Measurements from ENCODE around the gene FMNL1. TPM values are rescaled to one million over a fixed set of nuclear protein-coding genes. Genes with fewer than 3 reads are reported as not detected.

Gene FMNL1
- total RNA-seq, 5 donors from 2014 or later (not counting 1 experiment from before 2014, with no cell fraction given) = 362 to 473 (median 457) TPM

DNA sequence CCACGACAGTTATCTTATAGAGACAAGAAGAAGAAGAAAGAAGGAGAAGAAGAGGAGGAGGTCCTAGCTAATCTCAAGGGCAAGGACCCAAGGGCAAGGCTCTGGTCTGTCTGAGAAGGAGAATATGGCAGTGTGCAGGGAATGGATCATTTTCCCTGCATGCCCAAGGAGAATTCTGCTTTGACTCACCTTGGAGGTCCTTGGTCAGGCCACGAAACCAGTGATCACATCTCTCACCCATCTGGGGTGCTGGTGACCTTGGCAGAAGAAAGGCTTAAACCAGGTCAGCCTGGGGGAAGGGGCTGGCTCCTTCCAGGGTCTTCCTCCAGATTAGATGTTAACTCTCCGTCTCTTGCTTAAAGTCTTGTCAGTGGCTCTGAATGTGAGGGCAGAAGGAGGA lies 1.6 kb upstream of the FMNL1 start:
- peaks cover 22 to 52% of the 10 kb centered on the region in 2 experiments for H3K4me1 ChIP-seq (ENCODE audit: control insufficient read depth in 1 of 2, extremely low read depth in 1 of 2, insufficient read depth in 2 of 2, low read length in 2 of 2)
- peaks cover 43 to 53% (median 50%) of the 10 kb centered on the region in 3 donors for H3K4me1 Mint-ChIP-seq
- peak overlapping the region; percentile 77 to 96 for H3K4me3 ChIP-seq (ENCODE audit: control insufficient read depth in 1 of 2, extremely low read depth in 1 of 2, low read length in 1 of 2)
- ATAC-seq (replicated peaks in 1 of 4) (no peak), DNase-seq (no peak)
- no peaks in the 10 kb centered on the region for H3K9me3 ChIP-seq
- peak overlapping the region; percentile 76 to 83 for H3K27ac Mint-ChIP-seq
- H3K36me3 Mint-ChIP-seq = peaks cover 24% of the 10 kb centered on the region
- 33% methylated on average over 2 of the region's 3 CpGs for WGBS (ENCODE audit: insufficient coverage)
- no peaks in the 10 kb centered on the region for H3K27me3 ChIP-seq (replicated peaks in 1 of 2; ENCODE audit: control insufficient read depth in 2 of 2, extremely low read depth in 1 of 2, insufficient read depth in 2 of 2, low read length in 1 of 2)
- CTCF ChIA-PET = interaction anchor here (0.6 to 4.6 kb wide), 12 partner anchors 11 to 165 kb away, joined by 3 to 117 read pairs (median 9); partner anchors contain the start of gene ACBD4 (in 1 of the 2)
- no peaks in the 10 kb centered on the region for H3K9me3 Mint-ChIP-seq
- POLR2A ChIA-PET = no interaction called here
- peak overlapping the region; percentile 76 for H3K27ac ChIP-seq (ENCODE audit: low read length)
- peak overlapping the region; percentile 84 to 88 (median 85) for H3K4me3 Mint-ChIP-seq
- H3K27me3 Mint-ChIP-seq = no peaks in the 10 kb centered on the region
- peaks cover 8 to 30% of the 10 kb centered on the region in 2 donors for H3K36me3 ChIP-seq (ENCODE audit: control insufficient read depth in 2 of 2, extremely low read depth in 1 of 2, insufficient read depth in 1 of 2, low read length in 1 of 2)

GRCh38 chr17:45222014-45222288 lies 266 bp downstream of the FMNL1 start:
- under 1% methylated on average over 38 of the region's 38 CpGs for WGBS (ENCODE audit: insufficient coverage)
- H3K4me3 Mint-ChIP-seq = peak overlapping the region in 1 of 3 donors; percentile 95
- no peaks in the 10 kb centered on the region for H3K9me3 Mint-ChIP-seq

DNA sequence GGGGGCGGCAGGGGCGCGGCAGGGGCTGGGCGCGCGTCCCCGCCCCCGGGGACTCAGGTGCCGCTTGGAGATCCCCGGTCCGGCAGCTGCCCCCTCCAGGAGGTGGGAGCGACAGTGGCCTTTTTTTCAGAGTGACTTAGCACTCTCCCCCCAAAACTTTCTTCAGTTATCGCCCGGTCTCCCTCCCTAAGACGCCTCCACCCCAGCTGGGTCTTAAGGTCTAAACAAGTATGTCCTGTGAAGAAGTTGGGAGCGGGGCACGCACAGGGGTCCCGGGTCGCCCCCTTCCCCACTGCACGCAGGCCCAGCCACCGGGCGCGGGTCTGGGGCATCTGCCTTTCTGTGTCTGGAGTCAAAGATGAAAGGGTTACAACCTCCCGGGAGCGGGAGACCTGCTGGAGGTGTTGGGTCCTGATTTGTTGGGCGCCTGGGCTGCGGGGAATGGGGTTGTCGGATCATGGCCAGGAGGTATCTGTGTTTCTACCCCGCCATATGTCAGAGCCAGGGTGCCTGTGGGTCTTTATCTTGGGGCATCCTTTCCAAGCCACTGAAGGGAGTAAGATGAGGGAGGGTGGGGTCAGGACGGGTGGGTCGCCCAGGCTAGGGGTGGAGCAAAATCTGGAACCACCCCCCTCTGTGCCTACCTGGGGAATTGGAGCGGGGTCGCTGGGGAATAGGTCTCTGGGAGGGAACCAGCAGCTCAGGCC lies 757 bp downstream of the FMNL1 start:
- H3K9me3 Mint-ChIP-seq = no peaks in the 10 kb centered on the region
- peaks cover 25 to 75% of the 10 kb centered on the region in 2 experiments for H3K4me1 ChIP-seq (ENCODE audit: control insufficient read depth in 1 of 2, extremely low read depth in 1 of 2, insufficient read depth in 2 of 2, low read length in 2 of 2)
- WGBS (ENCODE audit: insufficient coverage) = 3% methylated on average over 14 of the region's 33 CpGs
- H3K36me3 Mint-ChIP-seq = peaks cover 13% of the 10 kb centered on the region
- ChIA-PET CTCF (interaction anchor here in 1 of 2 donors (0.6 to 1.5 kb wide), 3 partner anchors 71 to 87 kb away, joined by 3 read pairs; partner anchors contain the start of genes ACBD4 and HEXIM1), POLR2A (interaction anchor here (0.6 kb wide), 3 partner anchors 70 to 88 kb away, joined by 3 to 9 read pairs (median 8); no protein-coding TSS in a partner anchor)
- peaks cover 56 to 76% (median 62%) of the 10 kb centered on the region in 3 donors for H3K4me1 Mint-ChIP-seq
- peak overlapping the region; percentile 100 for H3K27ac ChIP-seq (ENCODE audit: low read length)
- peaks cover 8 to 19% of the 10 kb centered on the region in 2 donors for H3K36me3 ChIP-seq (ENCODE audit: control insufficient read depth in 2 of 2, extremely low read depth in 1 of 2, insufficient read depth in 1 of 2, low read length in 1 of 2)
- H3K4me3 ChIP-seq (ENCODE audit: control insufficient read depth in 1 of 2, extremely low read depth in 1 of 2, low read length in 1 of 2) = peak overlapping the region; percentile 87 to 96
- DNase-seq (peak in 9 of 35 experiments; percentile 36 to 73 (median 55)), ATAC-seq (replicated peaks in 1 of 4) (peak in 2 of 4 experiments; percentile 10 to 13)
- H3K9me3 ChIP-seq = no peaks in the 10 kb centered on the region
- peak overlapping the region; percentile 99 for H3K27ac Mint-ChIP-seq
- no peaks in the 10 kb centered on the region for H3K27me3 ChIP-seq (replicated peaks in 1 of 2; ENCODE audit: control insufficient read depth in 2 of 2, extremely low read depth in 1 of 2, insufficient read depth in 2 of 2, low read length in 1 of 2)
- no peaks in the 10 kb centered on the region for H3K27me3 Mint-ChIP-seq
- H3K4me3 Mint-ChIP-seq = peak overlapping the region; percentile 95 to 100 (median 99)

More at GRCh38 chr17:45222014-45222288, 266 bp downstream of the FMNL1 start:
- Histone ChIP-seq H3K27ac (ENCODE audit: low read length) (no peak overlapping the region), H3K27me3 (replicated peaks in 1 of 2; ENCODE audit: control insufficient read depth in 2 of 2, extremely low read depth in 1 of 2, insufficient read depth in 2 of 2, low read length in 1 of 2) (no peaks in the 10 kb centered on the region), H3K4me3 (ENCODE audit: control insufficient read depth in 1 of 2, extremely low read depth in 1 of 2, low read length in 1 of 2) (peak overlapping the region; percentile 87 to 96), H3K9me3 (no peaks in the 10 kb centered on the region), H3K4me1 (ENCODE audit: control insufficient read depth in 1 of 2, extremely low read depth in 1 of 2, insufficient read depth in 2 of 2, low read length in 2 of 2) (peaks cover 22 to 70% of the 10 kb centered on the region in 2 experiments), H3K36me3 (ENCODE audit: control insufficient read depth in 2 of 2, extremely low read depth in 1 of 2, insufficient read depth in 1 of 2, low read length in 1 of 2) (peaks cover 8 to 20% of the 10 kb centered on the region in 2 donors)
- Mint-ChIP-seq H3K27me3 (no peaks in the 10 kb centered on the region), H3K4me1 (peaks cover 51 to 72% (median 58%) of the 10 kb centered on the region in 3 donors), H3K36me3 (peaks cover 13% of the 10 kb centered on the region), H3K27ac (no peak overlapping the region)
- CTCF ChIA-PET = interaction anchor here in 1 of 2 donors (1.5 kb wide), 1 partner anchor 73 kb away, joined by 3 read pairs; the partner anchor contains the start of gene HEXIM1
- no peak for ATAC-seq (replicated peaks in 1 of 4)
- POLR2A ChIA-PET = interaction anchor here (0.6 kb wide), 2 partner anchors 80 to 88 kb away, joined by 8 to 9 read pairs; no protein-coding TSS in a partner anchor
- no peak for DNase-seq

DNA sequence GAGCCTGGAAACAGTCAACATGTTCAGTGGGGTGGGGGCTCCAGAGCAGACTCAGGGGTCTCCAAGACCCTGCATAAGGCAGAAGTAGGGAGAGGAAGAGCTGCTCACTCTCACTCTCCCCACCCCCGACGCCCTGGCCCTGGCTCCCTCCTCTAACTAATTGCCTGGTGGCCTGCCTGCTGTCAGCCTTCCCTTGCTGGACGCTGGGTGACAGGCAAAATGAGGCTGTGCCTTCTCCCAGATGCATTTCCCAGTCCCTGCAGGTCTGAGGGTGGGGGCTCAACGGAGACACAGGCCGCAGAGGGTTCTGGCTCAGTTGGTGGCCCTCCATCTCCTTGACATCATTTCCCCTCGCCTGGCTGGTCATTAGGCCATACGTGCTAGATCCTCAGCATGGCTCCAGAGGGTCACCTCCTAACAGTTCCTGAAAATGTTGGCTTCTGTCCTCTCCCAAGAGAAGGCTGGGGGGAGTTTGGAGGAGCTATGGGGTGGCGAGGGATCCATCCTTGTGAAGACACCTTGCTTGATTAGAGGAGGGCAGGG lies 1.4 kb downstream of the FMNL1 start:
- H3K4me3 ChIP-seq (ENCODE audit: control insufficient read depth in 1 of 2, extremely low read depth in 1 of 2, low read length in 1 of 2) = peak overlapping the region; percentile 87 to 96

DNA sequence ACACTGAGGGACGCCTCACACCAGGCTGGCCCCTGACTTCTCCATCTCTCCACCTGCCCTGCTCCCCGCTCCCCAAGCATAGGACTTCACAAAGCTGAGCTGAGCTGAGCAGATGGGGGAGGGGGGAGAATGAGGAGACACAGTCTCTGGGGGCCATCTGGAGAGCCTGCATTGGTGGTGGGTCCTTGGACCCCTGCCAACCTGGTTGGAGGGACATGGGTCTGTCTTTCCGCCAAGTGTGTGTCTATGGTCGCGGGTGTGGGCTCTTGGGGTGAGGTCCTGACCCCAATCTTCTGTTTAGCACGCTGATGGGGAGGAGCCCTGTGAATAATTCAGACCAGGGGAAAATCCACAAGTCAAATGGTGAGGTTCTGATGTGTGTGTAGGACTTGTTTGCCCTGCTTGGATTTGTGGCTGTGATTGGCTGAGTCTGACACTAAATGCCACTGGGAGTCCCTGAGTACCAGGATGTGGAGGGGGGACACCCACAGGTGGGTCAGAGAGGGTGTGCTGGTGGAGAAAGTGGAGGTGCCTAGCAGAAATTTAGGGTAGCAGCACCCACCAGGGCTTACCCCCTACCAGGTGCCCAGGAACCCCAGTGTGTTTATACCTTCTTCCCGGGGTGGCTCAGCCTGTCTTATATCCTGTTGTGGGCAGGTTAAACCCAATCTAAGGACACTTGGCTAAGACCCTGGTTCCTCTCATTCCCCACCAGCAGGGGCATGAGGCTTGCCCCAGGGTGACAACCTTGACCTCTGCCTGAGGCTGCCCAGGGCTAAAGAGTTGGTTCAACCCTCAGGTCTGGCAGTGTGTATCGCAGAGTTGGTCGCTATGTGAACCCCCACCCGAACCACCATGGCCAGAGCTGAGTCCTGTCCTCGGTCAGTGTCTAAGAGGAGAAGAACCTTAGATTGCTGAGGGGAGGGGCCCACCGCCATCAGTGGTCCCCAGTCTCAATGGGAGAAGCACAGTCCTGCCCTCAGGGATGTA lies 2.1 kb downstream of the FMNL1 start:
- Mint-ChIP-seq H3K4me3 (peak overlapping the region; percentile 95 to 100 (median 99)), H3K27ac (peak overlapping the region; percentile 99), H3K27me3 (no peaks in the 10 kb centered on the region), H3K36me3 (peaks cover 11% of the 10 kb centered on the region), H3K9me3 (no peaks in the 10 kb centered on the region), H3K4me1 (peaks cover 63 to 82% (median 72%) of the 10 kb centered on the region in 3 donors)
- no peaks in the 10 kb centered on the region for H3K9me3 ChIP-seq
- 3% methylated on average over 4 of the region's 12 CpGs for WGBS (ENCODE audit: insufficient coverage)
- H3K36me3 ChIP-seq (ENCODE audit: control insufficient read depth in 2 of 2, extremely low read depth in 1 of 2, insufficient read depth in 1 of 2, low read length in 1 of 2) = peaks cover 4 to 12% of the 10 kb centered on the region in 2 donors
- peak in 16 of 35 experiments; percentile 25 to 80 (median 46) for DNase-seq
- H3K4me3 ChIP-seq (ENCODE audit: control insufficient read depth in 1 of 2, extremely low read depth in 1 of 2, low read length in 1 of 2) = peak overlapping the region; percentile 87 to 96
- peak in 1 of 4 experiments; percentile 23 for ATAC-seq (replicated peaks in 1 of 4)
- CTCF ChIA-PET = interaction anchor here in 1 of 2 donors (1.1 kb wide), 1 partner anchor 72 kb away, joined by 3 read pairs; no protein-coding TSS in a partner anchor
- H3K4me1 ChIP-seq (ENCODE audit: control insufficient read depth in 1 of 2, extremely low read depth in 1 of 2, insufficient read depth in 2 of 2, low read length in 2 of 2) = peaks cover 39 to 86% of the 10 kb centered on the region in 2 experiments
- POLR2A ChIA-PET = no interaction called here
- peak overlapping the region; percentile 100 for H3K27ac ChIP-seq (ENCODE audit: low read length)
- no peaks in the 10 kb centered on the region for H3K27me3 ChIP-seq (replicated peaks in 1 of 2; ENCODE audit: control insufficient read depth in 2 of 2, extremely low read depth in 1 of 2, insufficient read depth in 2 of 2, low read length in 1 of 2)

More for the DNA sequence above, 1.4 kb downstream of the FMNL1 start:
- Histone ChIP-seq H3K9me3 (no peaks in the 10 kb centered on the region), H3K27ac (ENCODE audit: low read length) (peak overlapping the region; percentile 100), H3K4me1 (ENCODE audit: control insufficient read depth in 1 of 2, extremely low read depth in 1 of 2, insufficient read depth in 2 of 2, low read length in 2 of 2) (peaks cover 32 to 81% of the 10 kb centered on the region in 2 experiments), H3K27me3 (replicated peaks in 1 of 2; ENCODE audit: control insufficient read depth in 2 of 2, extremely low read depth in 1 of 2, insufficient read depth in 2 of 2, low read length in 1 of 2) (no peaks in the 10 kb centered on the region), H3K36me3 (ENCODE audit: control insufficient read depth in 2 of 2, extremely low read depth in 1 of 2, insufficient read depth in 1 of 2, low read length in 1 of 2) (peaks cover 8 to 19% of the 10 kb centered on the region in 2 donors)
- Mint-ChIP-seq H3K36me3 (peaks cover 13% of the 10 kb centered on the region), H3K27me3 (no peaks in the 10 kb centered on the region), H3K9me3 (no peaks in the 10 kb centered on the region), H3K4me1 (peaks cover 58 to 78% (median 66%) of the 10 kb centered on the region in 3 donors), H3K4me3 (peak overlapping the region; percentile 95 to 100 (median 99)), H3K27ac (peak overlapping the region; percentile 99)
- ChIA-PET POLR2A (interaction anchor here in 1 of 2 donors (0.6 kb wide), 1 partner anchor 71 kb away, joined by 3 read pairs; no protein-coding TSS in a partner anchor), CTCF (interaction anchor here in 1 of 2 donors (0.6 to 1.5 kb wide), 3 partner anchors 71 to 88 kb away, joined by 3 read pairs; partner anchors contain the start of genes ACBD4 and HEXIM1)
- WGBS (ENCODE audit: insufficient coverage) = 0% methylated on average over 5 of the region's 8 CpGs
- DNase-seq = no peak
- ATAC-seq (replicated peaks in 1 of 4) = no peak
